BLaER1 treated with 17β-estradiol and CSF1 and Interleukin-3, amounts not matched to agents 10 nM and 100 nM (cell line): Measurements from ENCODE around the gene CSDE1.
"Not testable (repeated sequence)": the region's sequence is repeated elsewhere in the genome, so short reads cannot be mapped to it uniquely, and the experiment has no call there.

Source experiments
- H3K27ac ChIP-seq, 11 experiments: shearing (Covaris generic); formaldehyde crosslinking; 2 replicates each; pipeline ENCODE4 v1.8.1; 2022
- H3K27me3 ChIP-seq, 11 experiments: shearing (Covaris generic); formaldehyde crosslinking; 2 replicates each; pipeline ENCODE4 v1.8.1; 2022
- H3K36me3 ChIP-seq, 11 experiments: shearing (Covaris generic); formaldehyde crosslinking; 2 replicates each; pipeline ENCODE4 v1.8.1; 2022
- H3K4me1 ChIP-seq, 10 experiments: shearing (Covaris generic); formaldehyde crosslinking; 2 replicates each; pipeline ENCODE4 v1.8.1; 2022
- H3K4me2 ChIP-seq, 11 experiments: shearing (Covaris generic); formaldehyde crosslinking; 2 replicates each; pipeline ENCODE4 v1.8.1; 2022
- H3K4me3 ChIP-seq, 10 experiments: shearing (Covaris generic); formaldehyde crosslinking; 2 replicates each; pipeline ENCODE4 v1.8.1; 2022
- H3K9ac ChIP-seq, 11 experiments: shearing (Covaris generic); formaldehyde crosslinking; 2 replicates each; pipeline ENCODE4 v1.8.1; 2022
- H3K9me3 ChIP-seq, 11 experiments: shearing (Covaris generic); formaldehyde crosslinking; replicated peaks in 1 of 11; 2 replicates each; pipeline ENCODE4 v1.8.1; 2022
- H4K20me1 ChIP-seq, 11 experiments: shearing (Covaris generic); formaldehyde crosslinking; 2 replicates each; pipeline ENCODE4 v1.8.1; 2022
- Cebpa-rat ChIP-seq, 11 experiments: shearing (Covaris generic); IDR thresholded peaks; 2 replicates each; pipeline ENCODE4 v1.8.1; 2022

The CSDE1 gene

GRCh38 chr1:114779722-114780121 lies 21.9 kb upstream of the CSDE1 start:
- H3K9me3 ChIP-seq: 0 out of 22 replicates have a peak, but pooled peaks cover 0 to 3% (median 0%) of the 10 kb centered on the region in 11 experiments
- H3K36me3 ChIP-seq: peaks cover 37 to 44% (median 41%) of the 10 kb centered on the region in 11 experiments
- peaks cover 0 to 7% (median 0%) of the 10 kb centered on the region in 11 experiments; a peak in 1 of 22 replicates for H4K20me1 ChIP-seq
- H3K27ac ChIP-seq: peak overlapping the region; percentile 40 to 85 (median 77)
- peak overlapping the region; percentile 78 to 86 (median 84) for H3K9ac ChIP-seq
- peak overlapping the region; percentile 73 to 89 (median 78) for H3K4me3 ChIP-seq
- no peak for TF ChIP-seq Cebpa-rat (IDR thresholded peaks at IDR 0.05)
- H3K4me2 ChIP-seq: peak overlapping the region; percentile 74 to 91 (median 82)
- no peaks in the 10 kb centered on the region for H3K27me3 ChIP-seq
- H3K4me1 ChIP-seq: peaks cover 17 to 23% (median 20%) of the 10 kb centered on the region in 10 experiments

DNA sequence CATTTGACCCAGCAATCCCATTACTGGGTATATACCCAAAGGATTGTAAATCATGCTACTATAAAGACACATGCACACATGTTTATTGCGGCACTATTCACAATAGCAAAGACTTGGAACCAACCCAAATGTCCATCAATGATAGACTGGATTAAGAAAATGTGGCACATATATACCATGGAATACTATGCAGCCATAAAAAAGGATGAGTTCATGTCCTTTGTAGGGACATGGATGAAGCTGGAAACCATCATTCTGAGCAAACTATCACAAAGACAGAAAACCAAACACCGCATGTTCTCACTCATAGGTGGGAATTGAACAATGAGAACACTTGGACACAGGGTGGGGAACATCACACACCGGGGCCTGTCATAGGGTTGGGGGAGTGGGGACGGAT lies 18.9 kb upstream of the CSDE1 start:
- H3K9ac ChIP-seq: not testable (repeated sequence)

GRCh38 chr1:114771992-114772391 lies 14.2 kb upstream of the CSDE1 start:
- no peak for TF ChIP-seq Cebpa-rat (IDR thresholded peaks at IDR 0.05)
- Histone ChIP-seq H3K4me1 (0 out of 20 replicates have a peak, but pooled peaks cover 0 to 6% (median 0%) of the 10 kb centered on the region in 10 experiments), H3K9ac (no peak overlapping the region), H3K9me3 (0 out of 22 replicates have a peak, but pooled peaks cover 0 to 2% (median 0%) of the 10 kb centered on the region in 11 experiments), H3K36me3 (peaks cover 60 to 89% (median 71%) of the 10 kb centered on the region in 11 experiments), H4K20me1 (no peaks in the 10 kb centered on the region), H3K4me2 (no peak overlapping the region), H3K27ac (no peak overlapping the region), H3K4me3 (no peak overlapping the region), H3K27me3 (no peaks in the 10 kb centered on the region)

More for the DNA sequence above, 18.9 kb upstream of the CSDE1 start:
- not testable (repeated sequence) for H3K27ac ChIP-seq, H3K9me3 ChIP-seq, H3K4me2 ChIP-seq, H3K4me3 ChIP-seq, H4K20me1 ChIP-seq, H3K27me3 ChIP-seq
- H3K4me1 ChIP-seq: peaks cover 17 to 30% (median 21%) of the 10 kb centered on the region in 10 experiments
- peaks cover 56 to 74% (median 65%) of the 10 kb centered on the region in 11 experiments for H3K36me3 ChIP-seq

DNA sequence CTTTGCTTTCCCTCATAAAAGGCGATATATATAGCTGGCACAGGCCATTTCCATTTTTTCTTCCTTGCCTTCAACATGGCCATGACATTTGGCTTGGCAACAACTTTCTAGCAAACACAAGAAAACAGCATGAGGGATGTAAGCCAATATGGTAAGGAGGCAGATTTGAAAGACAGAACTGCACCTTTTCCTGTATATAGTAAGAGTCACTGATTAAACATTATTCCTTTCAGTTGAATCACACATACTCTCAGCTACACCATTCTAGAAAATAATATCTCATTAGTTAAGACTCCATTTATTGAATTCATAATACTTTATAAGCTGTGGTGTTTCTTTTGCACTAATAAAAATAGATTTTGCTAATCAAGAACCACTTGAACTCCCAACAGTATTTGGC lies 13.2 kb upstream of the CSDE1 start:
- H4K20me1 ChIP-seq: no peaks in the 10 kb centered on the region
- no peak overlapping the region for H3K4me2 ChIP-seq
- no peak for TF ChIP-seq Cebpa-rat (IDR thresholded peaks at IDR 0.05)
- no peak overlapping the region for H3K4me3 ChIP-seq
- H3K36me3 ChIP-seq: peaks cover 53 to 79% (median 64%) of the 10 kb centered on the region in 11 experiments
- H3K27ac ChIP-seq: no peak overlapping the region
- H3K9me3 ChIP-seq: no peaks in the 10 kb centered on the region
- H3K27me3 ChIP-seq: no peaks in the 10 kb centered on the region
- 0 out of 20 replicates have a peak, but pooled peaks cover 0 to 6% (median 0%) of the 10 kb centered on the region in 10 experiments for H3K4me1 ChIP-seq
- no peak overlapping the region for H3K9ac ChIP-seq

GRCh38 chr1:114764689-114765088 lies 6.9 kb upstream of the CSDE1 start:
- H3K36me3 ChIP-seq: peaks cover 0 to 16% (median 10%) of the 10 kb centered on the region in 11 experiments; a peak in 12 of 22 replicates
- H3K4me2 ChIP-seq: no peak overlapping the region
- H3K4me1 ChIP-seq: no peaks in the 10 kb centered on the region
- H3K27me3 ChIP-seq: no peaks in the 10 kb centered on the region
- no peak overlapping the region for H3K9ac ChIP-seq
- H3K27ac ChIP-seq: no peak overlapping the region
- no peaks in the 10 kb centered on the region for H4K20me1 ChIP-seq
- no peak for TF ChIP-seq Cebpa-rat (IDR thresholded peaks at IDR 0.05)
- peaks cover 0 to 29% (median 9%) of the 10 kb centered on the region in 11 experiments; a peak in 11 of 22 replicates for H3K9me3 ChIP-seq
- no peak overlapping the region for H3K4me3 ChIP-seq

- peak overlapping the region; percentile 99 to 100 (median 100) for H3K9ac ChIP-seq
- peak overlapping the region; percentile 99 to 100 (median 100) for H3K27ac ChIP-seq
Observed at GRCh38 chr1:114758256-114758832, 560 bp upstream of the CSDE1 start.

DNA sequence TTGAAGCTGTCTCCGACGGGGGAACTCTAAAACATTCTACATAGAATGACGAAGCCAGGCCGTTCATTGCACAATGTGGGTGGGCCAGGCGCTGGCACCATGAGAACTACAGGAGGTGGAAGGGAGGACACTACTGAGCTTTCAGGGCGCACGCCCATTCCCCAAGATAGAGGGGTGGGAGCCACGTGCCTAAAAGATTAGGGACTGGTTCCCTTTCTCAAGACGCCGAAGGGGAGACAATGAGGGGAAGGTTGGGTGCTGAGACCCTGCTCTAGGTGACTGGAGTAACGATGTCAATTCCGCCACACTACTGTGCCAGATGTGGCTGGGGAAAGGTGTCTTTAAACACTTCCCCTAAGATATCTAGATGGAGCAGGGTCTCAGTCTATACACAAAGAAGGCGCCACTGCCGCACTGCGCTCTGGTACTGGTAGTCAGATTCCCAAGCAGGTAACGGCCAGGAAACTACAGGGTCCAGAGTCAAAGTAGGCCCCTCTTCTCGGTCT lies 782 bp downstream of the CSDE1 start:
- H3K27me3 ChIP-seq: no peaks in the 10 kb centered on the region
- H3K9me3 ChIP-seq: peaks cover 0 to 5% (median 0%) of the 10 kb centered on the region in 11 experiments; a peak in 1 of 22 replicates
- H3K4me3 ChIP-seq: peak overlapping the region; percentile 82 to 97 (median 92)
- H3K9ac ChIP-seq: peak overlapping the region; percentile 99 to 100 (median 100)
- peak in 6 of 11 experiments; percentile 37 to 66 (median 54); a peak in 8 of 22 replicates for TF ChIP-seq Cebpa-rat (IDR thresholded peaks at IDR 0.05)
- peaks cover 0 to 35% (median 13%) of the 10 kb centered on the region in 11 experiments; a peak in 7 of 22 replicates for H3K36me3 ChIP-seq
- H3K4me1 ChIP-seq: peaks cover 49 to 58% (median 51%) of the 10 kb centered on the region in 10 experiments
- H3K27ac ChIP-seq: peak overlapping the region; percentile 99 to 100 (median 100)
- peaks cover 49 to 53% (median 52%) of the 10 kb centered on the region in 11 experiments for H4K20me1 ChIP-seq
- H3K4me2 ChIP-seq: peak overlapping the region; percentile 85 to 100 (median 93)

More at GRCh38 chr1:114758256-114758832, 560 bp upstream of the CSDE1 start:
- Histone ChIP-seq H3K4me1 (peaks cover 38 to 44% (median 40%) of the 10 kb centered on the region in 10 experiments), H3K4me3 (peak overlapping the region; percentile 82 to 97 (median 92)), H3K36me3 (peaks cover 0 to 27% (median 6%) of the 10 kb centered on the region in 11 experiments; a peak in 6 of 22 replicates), H3K27me3 (no peaks in the 10 kb centered on the region), H4K20me1 (peaks cover 36 to 39% (median 39%) of the 10 kb centered on the region in 11 experiments), H3K4me2 (peak overlapping the region; percentile 49 to 80 (median 70)), H3K9me3 (peaks cover 0 to 13% (median 0%) of the 10 kb centered on the region in 11 experiments; a peak in 6 of 22 replicates)
- no peak for TF ChIP-seq Cebpa-rat (IDR thresholded peaks at IDR 0.05)

DNA sequence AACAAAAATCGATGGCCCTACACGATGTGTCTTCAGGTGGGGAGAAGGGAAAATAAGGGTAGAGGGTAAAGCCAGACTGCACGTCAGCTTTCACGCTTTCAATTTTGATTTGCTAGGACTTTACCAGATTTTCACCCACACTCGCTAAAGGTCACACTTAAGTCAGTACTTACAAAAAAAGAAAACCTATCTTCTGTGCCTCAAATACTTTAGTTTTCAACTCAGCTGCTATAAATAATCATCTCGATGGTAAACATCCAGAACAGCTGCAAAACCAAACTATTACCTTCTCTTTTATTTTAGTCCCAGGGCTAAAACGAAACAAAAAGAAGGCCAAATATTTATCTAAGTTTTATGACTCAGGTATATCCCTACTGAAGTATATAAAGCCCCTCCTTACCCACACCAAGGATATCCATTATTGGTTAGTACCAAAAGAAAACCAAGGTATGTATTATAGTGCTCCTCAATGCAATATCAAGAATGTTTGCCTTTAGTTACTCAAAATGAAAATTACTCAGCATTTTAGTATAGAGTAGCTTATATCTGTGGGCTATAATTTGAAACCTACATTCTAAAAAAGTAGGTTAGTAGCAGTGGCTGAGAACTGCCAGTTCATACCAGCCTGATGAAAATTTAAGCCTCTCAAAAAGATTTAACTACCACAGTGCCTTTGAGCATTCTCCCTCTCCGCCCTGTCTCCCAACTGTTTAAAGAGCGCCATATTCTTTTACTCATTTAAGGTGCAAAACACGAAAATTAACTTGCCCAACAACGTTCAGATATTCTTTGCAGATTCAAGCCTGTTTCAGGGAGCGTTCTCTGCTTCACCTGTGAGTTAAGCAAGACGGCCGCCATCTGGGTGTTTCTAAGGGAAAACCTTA lies 1.5 kb downstream of the CSDE1 start:
- Histone ChIP-seq H3K4me2 (peak overlapping the region; percentile 85 to 100 (median 93)), H3K4me3 (peak overlapping the region; percentile 82 to 97 (median 92)), H3K36me3 (peaks cover 0 to 35% (median 13%) of the 10 kb centered on the region in 11 experiments; a peak in 8 of 22 replicates), H3K9me3 (0 out of 22 replicates have a peak, but pooled peaks cover 0 to 5% (median 0%) of the 10 kb centered on the region in 11 experiments), H3K27me3 (no peaks in the 10 kb centered on the region), H3K4me1 (peaks cover 56 to 64% (median 58%) of the 10 kb centered on the region in 10 experiments), H3K9ac (peak overlapping the region; percentile 99 to 100 (median 100)), H3K27ac (peak overlapping the region; percentile 99 to 100 (median 100); a peak in 21 of 22 replicates), H4K20me1 (peaks cover 57 to 60% (median 60%) of the 10 kb centered on the region in 11 experiments)
- TF ChIP-seq Cebpa-rat (IDR thresholded peaks at IDR 0.05): no peak
